Measurements from ENCODE around the gene TICRR.

Gene TICRR

DNA sequence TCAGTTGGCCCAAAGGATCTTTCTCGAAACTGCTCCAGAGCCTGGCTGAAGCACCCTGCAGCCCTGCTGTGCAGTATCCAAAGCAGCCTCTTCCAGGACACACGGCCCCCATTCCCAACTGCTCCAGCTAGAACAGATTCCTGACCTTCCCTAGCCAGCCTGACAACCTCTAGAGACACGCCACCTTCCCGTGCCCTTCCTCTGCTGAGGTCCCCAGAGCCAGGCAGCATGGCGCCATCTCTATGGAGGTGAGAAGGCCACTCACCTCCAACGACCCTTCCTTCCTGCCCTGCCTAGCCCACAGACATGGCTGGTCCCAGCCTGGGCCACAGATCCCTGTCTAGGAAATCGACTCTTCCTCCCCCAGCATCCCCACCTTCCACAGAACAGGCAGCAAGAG, 76.9 kb downstream of the TICRR start:
- DNase-seq, result no peak

DNA sequence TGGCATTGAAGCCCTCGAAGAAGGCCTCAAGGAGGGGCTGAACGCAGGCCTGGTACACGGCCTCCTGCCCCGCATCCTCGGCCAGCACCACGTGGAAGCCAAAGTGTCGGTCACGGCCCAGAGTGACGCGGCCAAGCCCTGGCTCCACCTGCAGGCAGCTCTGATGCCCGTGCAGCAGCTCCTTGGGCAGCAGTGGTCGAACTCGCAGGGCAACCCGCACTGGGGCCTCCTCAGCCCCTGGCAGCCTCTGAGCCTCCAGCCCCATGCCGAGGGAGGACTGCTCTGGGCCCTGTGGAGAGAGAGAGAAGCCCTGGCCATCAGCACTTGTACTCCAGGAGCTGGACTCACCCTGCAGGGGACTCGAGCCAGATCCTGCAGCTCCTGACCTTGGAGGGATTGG, 77.4 kb downstream of the TICRR start:
- no peak for DNase-seq

DNA sequence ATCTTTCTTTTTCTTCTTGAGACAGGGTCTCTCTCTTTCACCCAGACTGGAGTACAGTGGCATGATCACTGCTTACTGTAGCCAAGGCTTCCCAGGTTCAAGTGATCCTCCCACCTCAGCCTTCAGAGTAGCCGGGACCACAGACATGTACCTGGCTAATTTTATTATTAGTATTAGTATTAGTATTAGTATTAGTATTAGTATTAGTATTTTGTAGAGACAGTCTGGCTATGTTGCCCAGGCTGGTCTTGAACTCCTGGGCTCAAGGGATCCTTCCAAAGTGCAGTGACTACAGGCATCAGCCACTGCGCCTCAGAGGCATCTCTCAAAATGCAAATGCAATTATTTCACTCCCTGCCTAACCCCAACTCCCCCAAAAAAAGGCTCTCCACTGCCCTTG, 78.3 kb downstream of the TICRR start:
- no peak for DNase-seq

DNA sequence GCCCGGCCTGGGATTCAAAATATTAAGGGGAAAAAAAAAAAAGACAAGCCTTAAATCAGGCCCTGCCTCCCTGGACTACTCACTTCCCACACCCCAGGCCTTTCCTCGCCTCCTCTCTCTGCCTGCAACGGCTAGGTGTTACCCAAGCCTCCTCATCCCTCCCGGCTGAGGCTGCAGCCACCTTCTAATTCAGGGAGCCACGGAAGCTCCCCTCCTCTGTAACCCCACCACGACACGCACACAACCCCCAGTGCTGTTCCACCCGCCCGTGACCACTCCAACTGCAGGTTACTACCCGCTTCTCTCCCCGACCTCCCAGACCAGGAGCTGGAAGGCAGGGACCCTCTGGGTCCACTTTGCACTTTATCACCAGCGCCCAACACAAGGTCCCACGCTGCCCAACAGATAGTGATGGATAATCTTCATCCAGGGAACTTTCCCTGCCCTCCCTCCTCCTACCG, 79.1 kb downstream of the TICRR start:
- DNase-seq, result no peak

DNA sequence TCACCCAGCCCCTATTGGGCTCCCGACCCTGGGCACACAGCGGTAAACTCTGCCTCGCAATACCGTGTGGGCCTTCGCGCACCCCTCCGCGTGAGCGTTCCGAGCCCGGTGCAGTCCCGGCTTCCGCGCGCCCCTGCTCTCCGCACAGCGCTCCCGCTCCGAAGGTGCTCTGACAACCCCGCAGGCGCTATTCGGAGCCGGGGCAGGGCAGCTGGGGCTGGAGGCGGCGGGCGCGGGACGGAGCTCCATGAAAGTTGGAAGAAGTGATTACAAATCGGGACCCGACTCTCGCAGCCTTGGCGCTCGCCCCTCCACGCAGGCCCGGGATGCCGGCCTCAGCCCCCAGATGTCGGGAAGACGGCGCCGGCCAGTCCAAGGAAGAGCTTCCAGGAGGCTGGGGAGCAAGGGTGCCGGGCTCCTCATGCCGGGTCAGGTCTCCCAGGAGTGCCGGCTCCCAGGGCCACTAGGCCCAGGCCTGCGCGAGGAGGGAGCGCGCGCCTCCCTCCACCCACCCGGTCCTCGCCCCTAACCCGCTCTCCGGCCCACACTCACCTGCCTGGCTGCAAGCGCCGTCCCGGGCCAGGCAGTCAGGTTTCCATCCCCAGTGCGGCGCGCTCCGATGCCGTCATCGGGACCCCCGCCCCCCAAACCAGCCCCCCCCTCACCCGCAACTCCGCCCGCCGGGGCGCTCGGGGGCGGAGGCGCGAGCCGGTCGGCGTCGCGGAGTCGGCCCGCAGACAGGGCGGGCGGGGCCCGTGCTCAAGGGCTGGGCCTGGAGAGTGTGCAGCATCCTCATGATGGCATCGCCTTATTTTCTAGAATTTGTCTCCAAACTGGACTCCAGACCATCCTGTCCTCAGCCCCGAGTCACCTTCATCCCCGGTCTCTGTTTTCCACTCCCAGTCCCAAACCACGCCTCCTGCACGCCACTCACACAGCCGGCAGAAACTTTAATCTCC, 79.9 kb downstream of the TICRR start, which contains the start of gene KIF7:
Gene KIF7 (minus strand): TSS at position 621 of the 959 bp plus-strand sequence. CDS start 2,537 bp downstream, outside the sequence.
- peak in 9 of 56 donors; percentile 2 to 52 (median 16) for DNase-seq

DNA sequence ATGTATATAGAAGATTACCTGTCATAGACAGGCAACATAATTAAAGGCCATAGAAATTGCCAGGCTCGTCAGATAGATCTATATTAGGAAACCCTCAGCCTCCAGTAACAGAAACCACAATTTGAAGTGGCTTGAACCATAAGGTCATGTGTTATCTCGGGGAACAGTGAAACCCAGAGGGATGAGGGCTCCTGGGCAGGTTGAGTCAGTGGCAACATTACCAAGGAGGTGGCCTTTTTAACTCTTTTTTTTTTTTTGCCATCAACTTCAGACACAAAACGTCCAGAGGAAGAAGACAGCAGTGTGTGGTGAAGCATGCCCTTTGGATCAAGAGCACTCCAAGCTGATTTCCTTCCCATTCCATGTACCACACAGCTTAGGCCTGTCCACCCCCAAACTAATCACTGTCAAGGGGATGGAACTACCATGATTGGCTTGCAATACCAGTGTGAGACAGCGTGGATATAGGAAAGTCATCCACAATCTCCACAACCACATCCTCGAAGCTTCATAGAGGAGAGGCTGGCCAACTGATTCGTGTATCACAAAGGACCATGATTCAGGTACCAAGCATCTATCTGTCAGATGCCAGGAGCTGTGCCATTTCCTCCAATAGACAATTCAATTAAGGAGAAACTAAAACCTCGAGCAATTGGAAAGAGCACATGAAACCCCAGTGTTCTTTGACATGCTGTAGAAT, 81.0 kb downstream of the TICRR start:
- no peak for DNase-seq

DNA sequence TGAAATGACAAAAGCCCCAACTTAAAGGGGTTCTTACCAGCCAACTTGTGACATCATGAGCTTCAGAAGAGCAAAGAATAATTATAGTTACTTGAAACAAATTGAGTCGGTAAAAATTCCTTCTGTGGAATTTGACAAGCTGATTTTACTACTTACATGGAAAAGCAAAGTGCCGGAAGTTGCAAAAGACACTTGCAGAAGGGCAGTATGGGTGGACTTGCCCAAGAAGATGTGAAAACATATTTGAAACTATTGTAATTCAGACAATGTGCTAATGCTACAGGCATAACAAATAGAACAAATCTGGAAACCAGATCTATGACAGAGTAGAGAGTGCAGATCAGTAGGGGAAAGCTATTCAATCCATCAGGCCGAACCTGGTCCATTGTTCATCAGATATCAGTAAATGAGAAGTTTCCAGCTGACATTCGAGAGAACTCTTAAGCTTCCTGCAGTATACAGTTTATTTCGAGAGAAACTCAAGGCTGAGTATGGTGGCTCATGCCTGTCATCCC, 82.5 kb downstream of the TICRR start:
- DNase-seq, result no peak

DNA sequence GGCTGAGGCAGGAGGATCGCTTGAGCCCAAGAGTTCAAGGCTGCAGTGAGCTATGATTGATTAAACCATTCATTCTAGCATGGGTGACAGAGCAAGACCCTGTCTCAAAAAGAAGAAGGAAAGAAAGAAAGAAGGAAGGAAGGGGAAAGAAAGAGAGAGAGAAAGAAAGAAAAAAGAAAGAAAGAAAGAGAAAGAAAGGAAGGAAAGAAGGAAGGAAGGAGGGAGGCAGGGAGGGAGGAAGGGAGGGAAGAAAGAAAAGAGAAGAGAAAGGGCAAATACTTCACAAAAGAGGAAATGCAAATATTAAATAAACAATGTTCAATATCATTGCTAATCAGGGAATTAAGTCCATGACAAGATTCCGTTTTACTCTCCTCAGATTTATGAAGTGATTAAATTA, 84.0 kb downstream of the TICRR start:
- DNase-seq, result no peak

DNA sequence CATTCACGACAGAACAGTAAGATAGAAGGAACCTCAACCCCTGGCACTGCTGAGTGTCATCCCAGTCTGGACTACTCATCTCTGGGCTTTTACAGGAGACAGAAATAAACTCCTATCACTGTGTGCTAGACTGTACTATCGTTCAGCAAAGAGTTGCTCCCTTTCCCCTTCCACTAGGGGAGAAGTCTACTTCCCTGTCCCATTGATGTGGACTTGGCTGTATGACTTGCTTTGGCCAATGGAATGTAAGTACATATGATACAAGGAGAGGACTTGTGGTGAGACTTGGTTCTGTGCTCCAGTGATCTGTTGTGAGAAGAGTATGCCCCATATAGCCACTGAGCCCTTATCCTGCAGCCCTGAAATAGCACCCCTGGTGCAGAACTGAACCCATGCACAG, 85.3 kb downstream of the TICRR start:
- DNase-seq, result no peak

DNA sequence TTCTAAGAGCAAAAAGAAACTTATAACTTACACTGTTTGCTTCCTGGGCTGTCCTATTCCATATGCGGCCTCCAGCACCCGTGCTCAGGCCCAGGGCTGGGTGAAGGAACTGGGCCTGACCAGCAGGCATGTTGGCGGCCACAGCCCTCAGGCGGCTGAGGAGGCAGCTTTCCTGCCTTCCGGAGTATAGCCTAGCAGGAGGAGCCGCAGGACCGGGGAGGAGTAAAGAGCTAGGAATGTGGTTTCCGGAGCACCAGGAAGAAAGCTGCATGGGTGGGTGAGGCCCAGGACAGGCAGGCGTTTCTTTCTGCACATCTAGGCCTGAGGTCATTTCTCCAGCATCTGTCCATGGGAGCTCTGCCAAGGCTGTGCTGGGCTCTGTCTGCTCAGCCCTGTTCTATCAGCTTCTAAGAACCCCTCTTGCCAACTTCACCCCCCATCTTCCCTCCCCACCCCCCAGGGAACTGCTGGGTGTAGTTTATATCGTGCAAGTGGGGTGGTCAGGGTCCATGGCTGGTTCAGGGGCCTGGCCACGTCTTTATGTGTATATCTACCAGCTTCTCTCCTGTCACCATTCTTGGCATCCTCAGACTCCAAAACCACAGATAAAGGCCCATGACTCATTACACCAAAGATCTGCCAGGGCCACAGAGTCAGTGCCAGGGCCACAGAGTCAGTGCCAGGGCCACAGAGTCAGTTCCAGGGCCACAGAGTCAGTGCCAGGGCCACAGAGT, 87.8 kb downstream of the TICRR start:
- no peak for DNase-seq

DNA sequence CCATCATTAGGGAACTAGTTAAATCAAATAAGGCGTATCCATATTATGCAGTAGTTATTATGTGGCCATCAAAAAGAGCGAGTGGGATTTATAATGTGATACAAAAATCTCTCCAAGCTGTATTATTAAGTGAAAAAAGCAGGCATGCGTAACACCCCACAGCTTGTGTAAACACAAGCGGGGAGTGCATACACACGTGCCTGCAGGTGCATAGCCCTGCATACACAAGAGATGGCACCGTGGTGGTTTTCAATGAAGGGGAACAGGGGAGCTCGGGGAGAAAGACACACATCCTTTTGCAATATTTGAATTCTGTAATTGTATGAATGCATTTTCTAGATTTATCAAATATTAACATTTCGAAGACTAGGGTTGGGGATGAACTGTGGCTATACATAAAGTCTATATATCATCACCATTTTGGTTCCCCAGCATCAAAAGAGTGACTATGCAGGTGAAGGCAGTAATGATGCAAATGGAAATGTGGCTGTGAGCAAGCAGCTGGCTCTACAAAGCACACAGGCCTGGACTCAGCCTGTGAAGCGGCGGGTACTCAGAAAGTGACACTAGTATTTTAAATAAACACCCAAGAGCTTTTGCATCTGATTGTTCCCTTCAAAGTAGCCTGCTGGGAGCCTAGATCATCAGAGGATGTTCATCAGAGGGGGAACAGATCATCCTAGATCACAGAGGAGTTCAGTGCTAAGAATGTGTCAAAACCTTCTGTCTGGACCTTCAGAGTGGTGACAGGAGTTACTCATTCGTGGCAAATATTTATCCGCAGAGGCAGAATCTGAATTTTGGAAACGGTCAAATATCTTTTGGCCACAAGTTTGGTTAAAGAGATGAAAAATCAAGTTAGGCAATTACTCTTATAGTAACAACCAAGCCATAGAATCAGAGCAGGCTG, 89.4 kb downstream of the TICRR start:
- no peak for DNase-seq

DNA sequence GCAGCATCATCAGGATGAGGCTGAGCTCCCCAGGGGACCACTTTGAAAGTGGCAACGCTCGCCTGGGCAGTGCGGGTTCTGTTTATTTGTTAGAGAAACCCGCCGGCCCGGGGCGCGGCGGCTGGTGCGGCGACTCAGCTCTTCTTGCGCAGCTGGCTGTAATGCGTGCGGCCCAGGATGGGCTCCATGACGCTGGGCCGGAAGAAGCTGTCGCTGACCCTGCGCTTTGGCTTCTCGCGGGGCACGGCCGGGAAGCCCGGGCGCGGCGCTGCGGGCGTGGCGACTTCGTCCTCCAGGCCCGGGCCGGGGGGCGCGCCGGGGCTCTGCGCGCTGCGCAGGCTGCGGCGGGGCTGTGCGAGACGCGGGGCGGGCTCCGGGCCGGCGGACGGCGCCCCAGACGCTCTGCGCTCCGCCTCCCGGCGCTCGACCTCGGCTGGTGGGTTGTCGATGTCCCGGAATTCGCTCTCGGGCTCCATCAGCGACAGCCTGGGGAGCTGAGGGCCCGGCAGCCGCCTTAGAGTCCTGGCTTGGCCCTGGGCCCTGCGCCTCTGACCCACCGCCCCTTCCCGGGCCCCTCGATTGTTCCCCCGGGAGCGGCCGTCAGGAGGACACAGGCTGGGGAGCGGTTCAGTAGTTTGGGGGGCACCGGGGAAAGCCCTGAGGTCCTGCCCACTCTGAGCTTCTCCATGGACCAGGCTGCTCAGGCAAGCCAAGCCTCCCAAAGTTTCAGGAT, 90.3 kb downstream of the TICRR start:
- DNase-seq, result peak in 11 of 56 donors; percentile 8 to 42 (median 20)

DNA sequence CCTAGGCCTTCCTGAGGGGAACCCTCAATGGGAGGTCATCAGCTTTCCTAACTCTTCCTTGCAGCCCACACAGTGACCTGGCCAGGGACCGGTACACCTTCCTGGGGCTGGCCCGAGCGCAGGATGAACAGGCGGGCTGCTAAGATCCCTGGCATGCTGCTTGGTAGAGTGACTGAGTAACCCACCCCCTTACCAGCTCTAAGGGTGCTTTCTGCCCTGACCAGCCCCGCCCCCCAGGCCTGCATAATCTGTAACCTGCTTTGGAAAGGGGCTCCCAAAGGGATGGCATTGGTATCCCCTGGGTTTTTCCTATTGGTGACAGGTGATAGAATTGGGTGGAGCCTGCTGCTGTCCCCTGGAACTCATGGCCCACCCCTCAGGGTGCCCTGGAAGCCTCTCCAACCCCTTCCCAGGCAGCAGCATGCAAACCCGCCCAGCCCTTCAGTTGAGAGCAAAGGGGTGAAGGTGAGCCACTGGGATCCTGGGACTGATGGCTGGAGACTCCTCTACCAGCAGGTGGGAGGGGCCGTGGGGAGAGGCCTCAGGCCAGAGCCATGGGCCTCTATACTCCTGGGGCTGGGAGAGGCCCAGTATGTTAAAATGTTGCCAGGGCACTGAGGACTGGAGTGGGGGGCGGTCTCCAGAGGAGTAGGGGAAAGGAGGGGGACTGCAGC, 91.1 kb downstream of the TICRR start:
- no peak for DNase-seq

DNA sequence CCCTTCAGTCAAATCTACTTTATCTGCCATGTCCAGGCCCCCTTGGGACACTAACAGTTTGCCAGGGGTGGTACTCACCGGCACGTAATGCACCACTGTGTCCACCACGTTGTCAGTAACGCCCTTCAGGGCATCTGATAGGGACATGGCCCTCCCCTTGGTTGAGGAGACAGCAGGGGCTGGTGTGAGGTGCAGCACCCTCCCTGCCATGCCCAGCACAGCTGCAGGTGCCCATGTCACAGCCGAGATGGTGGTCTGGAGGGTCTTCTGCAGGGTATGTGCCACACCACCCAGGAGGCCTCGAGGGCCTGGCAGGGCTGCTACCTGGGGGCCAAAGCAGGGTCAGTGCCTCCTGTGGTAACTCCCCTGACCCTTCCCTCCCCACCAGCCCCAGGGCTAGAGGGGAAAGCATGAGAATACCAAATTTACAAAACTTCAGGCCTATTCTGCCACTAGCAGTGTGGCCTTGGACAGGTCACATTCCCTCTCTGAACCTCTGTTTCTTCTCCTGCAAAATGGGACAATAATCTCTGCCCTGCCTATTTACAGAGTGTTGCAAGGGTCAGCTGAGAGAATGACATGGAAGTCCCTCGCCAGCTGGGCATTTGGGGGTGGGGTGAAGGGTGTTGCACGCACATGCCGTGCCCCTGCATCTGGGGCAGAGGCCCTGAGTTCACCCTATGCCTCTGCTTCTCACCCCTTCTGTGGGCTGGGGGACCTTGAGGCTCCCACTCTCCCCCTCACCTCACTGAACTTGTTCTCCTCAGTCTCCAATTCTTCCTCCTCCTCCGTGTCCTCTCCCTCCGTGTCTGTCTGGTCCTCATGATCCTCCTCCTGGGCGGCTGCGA, 91.8 kb downstream of the TICRR start:
- DNase-seq, result no peak

DNA sequence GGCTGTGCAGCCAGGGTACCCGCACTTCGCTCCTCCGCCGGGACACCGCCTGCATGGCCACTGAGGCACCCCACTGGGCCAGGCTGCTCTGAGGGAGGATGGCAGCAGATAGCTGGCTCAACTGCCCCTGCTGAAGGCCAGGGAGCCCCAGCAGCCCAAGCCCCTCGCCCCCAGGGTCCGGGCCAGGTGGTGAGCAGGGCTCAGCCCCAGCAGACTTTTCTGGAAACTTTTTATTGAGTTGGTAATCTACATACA, 92.4 kb downstream of the TICRR start:
- no peak for DNase-seq

DNA sequence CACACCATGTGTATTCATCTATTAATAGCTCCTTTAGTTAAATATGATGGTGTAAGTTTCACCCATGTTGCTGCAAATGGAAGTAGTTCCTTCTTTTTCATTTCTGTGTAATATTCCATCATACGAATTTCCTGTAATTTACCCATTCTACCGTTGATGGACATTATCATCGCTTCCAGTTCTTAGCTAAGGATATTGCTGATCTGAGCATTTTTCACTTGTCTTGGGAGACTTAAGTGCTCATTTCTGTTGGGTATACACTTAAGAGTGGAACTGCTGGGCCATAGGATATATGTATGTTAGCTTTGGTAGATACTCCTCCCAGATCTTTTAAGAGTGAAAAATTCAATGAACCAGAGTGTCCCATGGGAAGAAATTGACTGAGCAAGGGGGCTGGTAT, 92.9 kb downstream of the TICRR start:
- no peak for DNase-seq

DNA sequence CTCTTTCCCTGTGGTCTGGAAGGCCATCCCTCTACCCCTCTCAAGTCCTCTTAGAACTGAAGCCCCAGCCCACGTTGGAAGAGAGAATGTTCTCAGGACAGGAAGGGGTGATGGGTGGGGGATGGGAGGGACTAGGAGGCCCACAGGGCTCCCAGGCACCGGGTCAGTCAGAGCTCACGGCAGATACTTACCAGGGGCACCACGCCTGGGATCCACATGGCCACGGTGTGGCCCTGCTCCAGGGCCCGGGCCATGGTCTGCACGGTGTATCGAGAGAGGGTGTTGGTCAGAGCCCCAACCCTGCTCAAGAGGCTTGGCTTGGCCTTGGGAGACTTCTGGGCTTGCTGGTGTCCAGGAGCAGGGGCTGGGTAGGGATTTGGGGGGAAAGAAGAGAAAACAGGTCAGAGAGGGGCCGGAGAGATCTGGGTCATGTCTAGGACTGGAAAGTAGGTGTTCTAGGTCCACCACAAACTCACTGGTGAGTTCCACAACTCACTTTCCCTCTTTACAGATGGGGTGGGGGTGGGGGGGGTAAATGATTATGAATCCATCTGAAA, 94.1 kb downstream of the TICRR start:
- no peak for DNase-seq

DNA sequence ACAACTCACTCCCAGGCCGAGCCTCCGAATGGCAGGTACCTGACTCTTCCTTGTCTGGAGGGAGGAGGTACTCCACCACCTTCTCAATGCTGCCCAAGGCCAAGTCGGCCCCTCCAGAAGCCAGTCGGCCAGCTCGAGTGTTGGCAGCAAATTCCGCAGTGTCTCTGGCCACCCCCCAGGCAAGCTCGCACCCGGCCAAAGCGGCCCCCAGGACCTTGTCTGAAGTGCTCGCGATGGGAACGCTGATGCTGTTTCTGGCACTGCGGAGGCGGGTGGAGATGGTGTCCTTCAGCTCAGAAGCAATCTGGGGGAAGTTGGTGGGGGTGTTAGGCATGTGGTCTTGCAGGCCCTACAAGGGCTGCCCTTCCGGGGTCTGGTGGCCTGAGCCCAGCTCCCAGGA, 94.7 kb downstream of the TICRR start:
- no peak for DNase-seq
